ENCODE results near the gene GRK3.

The GRK3 gene

DNA sequence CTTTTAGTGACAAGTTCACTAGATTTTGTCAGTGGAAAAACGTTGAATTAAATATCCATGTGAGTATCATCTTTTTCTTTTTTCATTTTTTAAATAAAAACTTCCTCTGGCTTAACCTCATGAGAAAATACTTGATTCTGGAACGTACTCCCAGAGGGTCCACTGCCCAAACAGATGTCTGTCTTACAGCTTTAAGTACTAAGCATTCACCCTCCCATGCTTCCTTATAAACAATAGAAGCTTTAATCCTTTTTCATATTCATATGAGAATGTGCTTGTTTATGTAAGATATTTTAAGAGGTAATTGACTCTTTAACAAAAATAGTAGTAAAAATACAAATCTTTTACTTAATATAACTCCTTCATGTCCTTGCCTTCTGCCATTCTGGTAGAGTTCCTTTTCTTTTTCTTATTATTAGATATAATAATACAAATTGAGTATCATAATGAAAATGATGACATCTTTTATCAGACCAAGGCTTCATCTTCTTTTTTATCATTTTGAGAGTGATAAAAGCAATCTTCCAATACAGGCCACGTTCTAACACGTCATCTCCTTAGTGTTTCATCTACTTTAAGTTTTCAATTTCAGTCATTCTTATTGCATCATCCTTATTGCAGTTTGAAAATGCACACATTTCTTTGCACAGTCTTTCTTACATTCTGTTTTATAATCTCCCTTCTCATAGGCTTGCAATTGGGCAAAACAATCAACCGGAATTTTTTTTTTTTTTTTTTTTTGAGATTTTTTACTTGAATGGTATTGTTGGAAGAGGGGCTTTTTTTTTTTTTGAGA, 108.0 kb downstream of the GRK3 start:
- in situ Hi-C loops (cut with HindIII; ENCODE audit: low pct_ligation_motif_present, low pct_unique_long_range_greater_than_20kb, low sequenced_read_pairs) = no loop called here
- DNase-seq = no peak

DNA sequence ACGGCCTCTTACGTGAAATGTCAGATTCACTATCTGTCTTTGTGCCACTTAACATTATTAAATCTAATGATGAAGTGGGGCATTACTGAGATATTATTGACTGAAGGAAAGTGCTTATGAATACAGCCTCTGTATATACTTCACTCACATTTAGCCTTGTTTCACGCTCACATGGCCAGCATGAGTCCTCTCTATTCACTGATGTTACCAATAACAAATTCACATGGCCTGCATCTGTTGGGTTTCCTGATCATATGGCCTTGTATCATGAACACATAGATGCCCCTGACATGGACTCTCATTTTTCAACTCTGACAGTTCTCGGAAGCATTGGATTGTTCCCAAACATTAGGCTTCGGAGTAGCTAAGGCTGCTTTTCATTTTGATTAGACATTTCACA, 109.2 kb downstream of the GRK3 start:
- DNase-seq = no peak
- in situ Hi-C loops (cut with HindIII; ENCODE audit: low pct_ligation_motif_present, low pct_unique_long_range_greater_than_20kb, low sequenced_read_pairs) = no loop called here

DNA sequence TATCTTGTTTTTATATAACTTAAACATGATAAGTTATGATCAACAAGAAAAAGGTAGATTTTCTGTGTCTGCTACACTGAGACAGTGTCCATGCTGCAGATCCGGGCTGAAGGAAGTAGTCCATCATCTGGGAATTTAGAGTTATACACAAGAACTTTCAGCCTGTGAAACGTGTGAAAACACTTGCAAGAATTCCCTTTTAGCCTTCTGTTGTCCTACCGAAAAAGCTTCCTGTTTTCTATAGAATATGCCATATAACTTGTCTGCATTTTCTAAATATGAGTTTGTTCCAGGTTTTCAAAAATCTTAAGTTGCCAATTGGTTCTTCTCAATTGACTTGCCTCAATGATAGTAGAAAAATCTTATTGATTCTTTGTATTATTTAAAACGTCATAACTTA, 113.2 kb downstream of the GRK3 start:
- no peak for DNase-seq
- in situ Hi-C loops (cut with HindIII; ENCODE audit: low pct_ligation_motif_present, low pct_unique_long_range_greater_than_20kb, low sequenced_read_pairs) = no loop called here

DNA sequence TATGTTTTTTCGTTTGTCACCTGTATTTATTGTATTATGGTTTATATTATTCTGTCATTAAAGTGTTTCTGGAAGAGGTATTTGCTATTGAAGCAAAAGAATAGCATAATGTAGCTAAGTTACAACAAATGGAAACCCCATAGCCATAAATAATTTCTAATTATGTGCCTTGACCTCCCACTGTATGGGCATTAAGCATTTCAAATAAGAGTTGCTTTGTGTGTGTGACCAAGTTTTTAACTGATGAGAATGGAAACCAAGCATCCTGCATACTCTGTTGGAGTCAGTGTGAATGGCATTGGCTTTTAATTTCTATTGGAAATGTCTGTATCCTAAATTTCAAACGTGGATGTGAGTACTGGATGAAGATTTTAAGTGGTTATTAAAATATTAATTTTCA, 115.6 kb downstream of the GRK3 start:
- in situ Hi-C loops (cut with HindIII; ENCODE audit: low pct_ligation_motif_present, low pct_unique_long_range_greater_than_20kb, low sequenced_read_pairs) = no loop called here
- DNase-seq = no peak

DNA sequence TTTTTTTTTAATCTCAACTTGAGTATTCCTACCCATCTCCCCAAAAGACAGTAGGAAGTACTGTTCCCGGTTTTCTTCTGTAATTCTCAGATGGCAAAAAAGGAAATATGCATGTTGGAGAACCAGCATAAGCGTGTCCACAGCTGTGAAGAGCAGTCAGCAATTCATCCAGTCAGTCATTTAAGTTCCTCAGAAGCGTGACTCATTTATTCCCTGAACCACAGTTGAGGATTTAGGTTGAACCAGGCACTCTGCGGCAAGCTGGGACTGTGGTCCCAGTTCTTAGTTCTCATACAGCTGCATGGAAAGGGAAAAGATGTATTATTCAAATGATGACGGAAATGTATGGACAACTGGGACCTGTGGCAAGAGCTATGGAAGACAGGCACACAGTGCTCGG, 116.5 kb downstream of the GRK3 start:
- no peak for DNase-seq
- in situ Hi-C loops (cut with HindIII; ENCODE audit: low pct_ligation_motif_present, low pct_unique_long_range_greater_than_20kb, low sequenced_read_pairs) = no loop called here

DNA sequence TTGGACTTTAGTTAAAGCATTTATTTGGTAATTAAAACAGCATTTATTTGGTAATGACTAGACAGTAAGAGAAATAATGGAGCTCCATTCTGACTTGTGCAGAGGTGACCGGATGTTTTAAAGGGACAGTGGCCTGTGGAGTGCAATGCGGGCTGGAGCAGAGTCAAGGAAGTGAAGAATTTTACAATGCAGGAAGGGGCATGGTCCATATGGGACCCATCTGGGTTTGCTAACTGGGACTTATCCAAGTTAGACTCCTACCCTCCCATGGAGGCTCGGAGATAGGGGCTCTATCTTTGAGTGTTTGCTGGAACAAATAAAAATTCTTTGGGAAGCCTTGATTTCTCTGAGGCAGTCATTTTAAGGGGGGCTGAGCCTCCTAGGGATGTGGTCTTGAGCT, 117.6 kb downstream of the GRK3 start:
- in situ Hi-C loops (cut with HindIII; ENCODE audit: low pct_ligation_motif_present, low pct_unique_long_range_greater_than_20kb, low sequenced_read_pairs) = no loop called here
- no peak for DNase-seq

DNA sequence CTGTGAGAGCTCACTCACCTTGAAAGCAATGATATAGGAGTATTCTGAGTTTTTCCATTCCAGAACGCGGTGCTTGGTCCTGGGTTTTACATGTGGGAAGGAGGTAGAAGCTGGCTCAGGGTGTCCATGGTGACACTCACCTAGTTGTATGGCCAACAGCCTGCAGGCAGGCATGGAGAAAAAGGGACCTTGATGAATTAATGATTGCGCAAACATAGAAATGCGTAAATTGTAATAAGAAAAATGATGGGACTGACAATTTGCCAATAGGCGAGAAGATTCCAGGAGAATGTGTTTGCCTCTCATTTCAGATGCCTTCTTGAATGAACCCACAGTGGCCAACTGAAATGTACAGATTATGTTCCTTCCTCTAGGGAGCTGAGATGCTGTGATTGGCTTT, 124.2 kb downstream of the GRK3 start:
- in situ Hi-C loops (cut with HindIII; ENCODE audit: low pct_ligation_motif_present, low pct_unique_long_range_greater_than_20kb, low sequenced_read_pairs) = no loop called here
- no peak for DNase-seq

DNA sequence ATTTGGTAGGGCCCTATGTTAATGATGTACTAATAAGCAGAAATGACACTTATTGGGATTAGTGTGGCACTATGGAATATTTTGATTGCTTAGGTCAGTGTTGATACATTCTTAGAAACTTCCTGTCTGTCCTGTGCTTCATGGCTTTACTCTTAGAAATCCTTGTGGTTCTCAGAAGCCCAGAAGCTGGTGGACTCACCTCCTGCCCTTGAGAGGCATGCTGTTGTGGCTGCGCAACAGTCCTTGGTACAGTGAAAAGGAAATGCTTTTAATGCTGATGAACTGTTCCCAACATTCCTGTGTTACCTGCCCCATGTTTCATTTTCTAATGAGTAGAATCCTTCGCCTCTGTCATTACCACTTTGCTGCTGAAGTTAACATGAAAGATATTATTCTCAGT, 125.2 kb downstream of the GRK3 start:
- in situ Hi-C loops (cut with HindIII; ENCODE audit: low pct_ligation_motif_present, low pct_unique_long_range_greater_than_20kb, low sequenced_read_pairs) = no loop called here
- DNase-seq = no peak

DNA sequence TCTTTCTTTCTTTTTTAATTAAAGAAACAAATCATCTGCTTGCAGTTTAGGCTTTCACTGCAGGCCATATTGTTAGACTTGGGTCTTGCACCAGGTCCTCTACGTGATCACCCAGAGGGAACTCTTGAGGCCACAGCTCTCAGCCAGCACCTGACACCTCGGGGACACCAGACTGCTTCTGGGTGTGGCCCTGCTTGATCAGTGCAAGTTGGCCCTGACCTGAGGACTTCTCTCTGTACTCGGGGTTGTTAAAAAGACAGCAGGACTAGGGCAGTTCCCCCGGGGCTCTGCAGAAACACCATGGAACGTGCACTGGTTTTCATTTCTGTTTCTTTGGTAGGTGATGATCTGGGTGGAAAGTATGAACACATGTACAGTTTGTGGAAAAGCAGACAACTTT, 126.3 kb downstream of the GRK3 start:
- in situ Hi-C loops (cut with HindIII; ENCODE audit: low pct_ligation_motif_present, low pct_unique_long_range_greater_than_20kb, low sequenced_read_pairs) = no loop called here
- DNase-seq = no peak

DNA sequence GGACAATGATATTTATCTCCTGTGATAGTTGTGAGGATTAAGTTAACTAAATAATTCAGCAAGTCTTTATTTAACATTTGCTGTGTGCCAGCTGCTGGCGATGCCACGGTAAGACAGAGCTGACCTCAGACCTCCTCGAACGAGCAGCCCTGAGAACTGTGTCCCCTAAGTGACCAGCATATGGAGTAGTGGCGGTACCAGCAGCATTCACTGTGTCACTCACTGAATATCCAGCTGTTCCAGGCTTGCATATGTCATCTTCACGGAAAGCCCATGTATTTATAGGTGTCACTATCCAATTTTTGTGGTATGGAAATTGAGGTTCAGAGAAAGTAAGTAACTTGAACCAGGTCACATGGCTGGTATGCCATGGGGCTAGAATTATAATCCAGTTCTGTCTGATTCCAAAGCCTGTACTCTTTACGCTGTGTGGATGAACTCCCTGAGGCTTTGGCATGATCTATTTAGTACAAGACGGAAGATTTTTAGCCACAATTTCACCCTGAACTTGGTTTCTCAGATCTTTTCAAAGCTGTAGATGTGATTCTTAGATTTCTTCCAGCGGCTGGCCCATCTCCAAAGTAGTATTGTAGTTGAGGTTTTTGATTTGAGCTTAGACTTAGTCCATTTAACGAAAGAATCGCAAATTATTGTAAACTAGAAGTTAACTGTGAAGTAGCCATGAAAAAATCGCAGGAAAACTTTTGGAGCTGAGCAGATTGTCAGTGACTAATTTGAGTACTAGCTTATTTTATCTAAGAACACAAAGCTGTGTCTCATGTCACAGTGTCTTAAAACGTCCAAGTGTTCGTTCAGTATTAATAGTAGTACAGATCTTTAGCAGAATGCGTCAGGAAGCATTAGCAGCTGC, 128.2 kb downstream of the GRK3 start:
- in situ Hi-C loops (cut with HindIII; ENCODE audit: low pct_ligation_motif_present, low pct_unique_long_range_greater_than_20kb, low sequenced_read_pairs) = no loop called here
- DNase-seq = no peak

DNA sequence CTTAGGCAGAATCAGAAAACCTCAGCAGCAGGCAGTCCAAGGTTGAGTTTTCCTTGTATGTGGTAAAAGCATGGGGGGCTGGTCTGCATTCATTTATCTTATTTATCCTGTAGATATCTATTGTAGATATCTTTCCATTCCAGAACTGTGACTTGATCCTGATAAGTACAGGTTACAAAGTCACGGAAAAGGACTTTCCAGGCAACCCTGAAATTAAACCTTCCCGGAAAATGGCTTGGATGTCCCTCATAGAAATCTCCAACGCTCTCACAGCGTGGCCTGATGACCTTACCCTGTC, 128.7 kb downstream of the GRK3 start:
- in situ Hi-C loops (cut with HindIII; ENCODE audit: low pct_ligation_motif_present, low pct_unique_long_range_greater_than_20kb, low sequenced_read_pairs) = no loop called here
- DNase-seq = no peak

DNA sequence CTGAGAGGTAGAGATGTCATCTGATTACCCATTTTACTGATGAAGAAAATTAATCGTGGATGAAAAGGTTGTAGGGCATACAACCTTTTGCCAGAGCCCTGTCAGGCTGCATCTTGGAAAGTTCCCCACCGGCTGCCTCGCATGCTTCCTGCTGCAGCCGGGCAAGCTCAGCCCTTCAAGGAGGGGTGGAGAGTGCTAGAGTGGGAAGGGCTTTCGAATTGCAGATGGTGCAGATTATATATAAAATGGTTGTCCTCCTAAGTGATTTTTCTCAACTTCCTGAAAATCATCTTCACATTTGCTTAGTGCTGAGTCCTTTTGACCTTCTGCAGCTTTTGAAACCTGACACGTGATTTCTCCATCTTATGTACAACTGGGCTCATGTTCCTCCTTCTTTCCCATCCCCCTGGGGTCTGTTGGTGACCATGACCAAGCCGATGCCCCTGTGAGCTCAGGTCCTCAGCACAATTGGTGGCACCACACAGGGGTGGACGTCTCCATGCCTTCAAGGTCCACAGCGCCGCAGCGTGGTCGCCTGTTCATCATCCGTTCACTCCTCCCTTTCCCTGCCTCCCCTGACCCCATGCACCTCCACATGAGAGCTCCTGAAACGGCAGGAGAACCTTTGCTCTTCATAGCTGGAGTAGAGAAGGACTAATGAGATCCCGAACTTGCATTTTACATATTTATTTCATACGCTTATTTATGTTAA, 129.9 kb downstream of the GRK3 start:
- in situ Hi-C loops (cut with HindIII; ENCODE audit: low pct_ligation_motif_present, low pct_unique_long_range_greater_than_20kb, low sequenced_read_pairs) = no loop called here
- no peak for DNase-seq

DNA sequence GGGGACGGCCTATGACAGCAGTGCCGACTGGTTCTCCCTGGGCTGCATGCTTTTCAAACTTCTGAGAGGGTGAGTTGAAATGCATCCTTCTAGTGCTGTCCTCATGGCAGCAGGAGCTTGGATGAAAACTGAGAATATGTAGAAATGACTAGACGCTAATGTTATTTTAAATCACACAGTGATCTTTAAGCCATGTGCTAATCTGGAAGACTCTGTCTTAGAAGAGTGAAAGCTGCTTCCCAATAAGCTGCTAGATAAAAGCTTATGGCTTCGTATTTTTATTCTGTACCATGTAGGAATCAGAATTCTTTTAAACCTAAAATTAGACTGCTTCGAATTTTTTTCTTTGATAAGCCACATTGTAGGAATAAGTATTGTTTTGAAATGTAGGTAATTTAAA, 130.7 kb downstream of the GRK3 start:
- in situ Hi-C loops (cut with HindIII; ENCODE audit: low pct_ligation_motif_present, low pct_unique_long_range_greater_than_20kb, low sequenced_read_pairs) = no loop called here
- no peak for DNase-seq

DNA sequence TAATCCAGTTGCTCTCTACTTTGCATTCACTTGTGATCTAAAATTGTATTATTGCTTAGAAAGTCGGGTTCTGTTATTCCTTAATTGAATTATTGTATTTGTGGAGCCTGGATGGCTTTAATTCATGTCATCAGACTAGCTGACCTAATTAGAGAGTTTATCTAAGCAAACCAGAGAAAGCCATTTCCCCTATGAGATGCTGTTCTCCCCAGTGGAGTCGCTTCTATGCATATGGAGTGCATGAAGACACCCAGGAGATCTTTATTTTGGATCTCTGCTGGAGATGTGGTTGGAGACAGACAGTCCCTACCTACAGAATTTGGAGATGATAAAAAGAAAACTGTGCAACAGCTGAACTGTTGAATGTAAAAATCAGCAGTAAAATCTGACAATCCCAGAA, 132.3 kb downstream of the GRK3 start:
- in situ Hi-C loops (cut with HindIII; ENCODE audit: low pct_ligation_motif_present, low pct_unique_long_range_greater_than_20kb, low sequenced_read_pairs) = no loop called here
- DNase-seq = no peak

DNA sequence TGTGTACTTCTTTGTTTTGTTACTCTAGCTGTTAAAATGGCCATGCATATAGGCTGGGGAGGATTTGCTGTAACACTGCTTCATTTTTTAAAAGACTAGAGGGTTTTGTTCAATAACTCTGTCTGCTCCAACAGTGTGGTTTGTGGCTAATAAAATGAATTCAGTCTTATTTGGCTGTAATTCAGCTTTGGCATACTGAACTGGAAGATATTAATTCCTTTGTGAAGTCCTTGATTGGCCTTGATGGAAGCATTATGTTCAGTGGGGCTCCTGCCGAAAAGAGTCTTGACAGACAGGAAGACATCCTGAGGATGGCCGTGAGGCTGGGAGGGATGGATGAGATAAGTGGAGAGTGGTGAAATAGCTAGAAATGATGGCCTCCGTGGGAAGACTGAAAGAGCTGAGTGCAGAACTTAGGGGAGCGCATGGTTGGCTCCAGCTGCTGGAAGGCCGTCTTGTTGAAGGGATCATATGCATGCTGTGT, 132.7 kb downstream of the GRK3 start:
- DNase-seq = no peak
- in situ Hi-C loops (cut with HindIII; ENCODE audit: low pct_ligation_motif_present, low pct_unique_long_range_greater_than_20kb, low sequenced_read_pairs) = no loop called here

DNA sequence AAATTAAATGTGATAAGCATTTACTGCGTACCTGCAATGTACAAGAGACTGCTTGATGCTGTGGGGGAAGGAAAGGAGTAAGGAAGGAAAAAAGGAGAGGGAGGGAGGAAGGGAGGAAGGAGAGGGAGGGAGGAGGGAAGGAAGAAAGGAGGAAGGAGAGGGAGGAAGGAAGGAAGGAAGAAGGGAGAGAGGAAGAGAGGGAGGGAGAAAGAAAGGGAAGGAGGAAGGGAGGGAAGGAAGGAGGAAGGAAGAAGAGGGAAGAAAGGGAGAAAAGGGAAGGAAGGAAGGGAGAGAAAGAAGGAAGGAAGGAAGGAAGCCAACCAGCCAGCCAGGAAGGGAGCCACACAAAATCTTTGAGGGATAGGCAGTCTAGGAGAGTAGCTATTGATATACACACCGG, 133.5 kb downstream of the GRK3 start:
- DNase-seq = no peak
- in situ Hi-C loops (cut with HindIII; ENCODE audit: low pct_ligation_motif_present, low pct_unique_long_range_greater_than_20kb, low sequenced_read_pairs) = no loop called here

DNA sequence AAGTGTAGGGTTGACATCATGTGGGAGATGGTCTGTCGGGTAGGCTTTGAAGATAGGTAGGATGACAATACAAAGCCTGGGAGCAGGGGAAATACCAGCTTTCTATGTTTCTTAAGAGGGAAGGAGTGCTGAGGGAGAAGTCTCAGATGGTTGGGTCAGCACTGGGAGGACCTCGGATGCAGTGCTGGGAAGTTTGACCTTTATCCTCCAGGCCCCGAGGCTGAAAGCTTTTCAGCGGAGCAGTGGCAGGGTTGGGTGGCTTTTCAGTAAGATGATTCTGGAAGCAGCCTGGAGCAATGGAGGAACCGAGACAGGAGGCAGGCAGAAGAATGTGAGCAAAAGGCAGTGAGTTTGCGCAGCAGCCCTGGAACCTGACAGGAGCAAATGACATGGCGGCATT, 134.0 kb downstream of the GRK3 start:
- no peak for DNase-seq
- in situ Hi-C loops (cut with HindIII; ENCODE audit: low pct_ligation_motif_present, low pct_unique_long_range_greater_than_20kb, low sequenced_read_pairs) = no loop called here

DNA sequence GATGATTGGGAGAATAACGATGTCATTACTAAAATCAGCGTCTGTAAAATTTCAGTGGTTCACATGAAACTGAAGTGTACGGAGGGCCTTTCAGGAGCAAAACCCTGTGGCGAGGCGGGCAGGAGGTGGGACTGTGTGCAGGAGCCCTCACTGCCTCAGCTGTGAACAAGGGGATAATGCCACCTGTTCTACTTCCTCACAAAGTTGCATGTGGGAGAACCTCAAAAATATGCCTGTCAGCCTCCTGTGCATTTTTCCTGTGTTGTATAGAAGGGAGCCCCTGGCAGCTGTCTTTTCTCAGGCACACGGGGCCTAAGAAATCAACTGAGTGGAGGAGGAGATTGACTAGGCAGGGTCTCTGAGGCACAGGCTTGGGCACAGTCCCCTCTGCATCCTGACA, 134.5 kb downstream of the GRK3 start:
- DNase-seq = no peak
- in situ Hi-C loops (cut with HindIII; ENCODE audit: low pct_ligation_motif_present, low pct_unique_long_range_greater_than_20kb, low sequenced_read_pairs) = no loop called here

DNA sequence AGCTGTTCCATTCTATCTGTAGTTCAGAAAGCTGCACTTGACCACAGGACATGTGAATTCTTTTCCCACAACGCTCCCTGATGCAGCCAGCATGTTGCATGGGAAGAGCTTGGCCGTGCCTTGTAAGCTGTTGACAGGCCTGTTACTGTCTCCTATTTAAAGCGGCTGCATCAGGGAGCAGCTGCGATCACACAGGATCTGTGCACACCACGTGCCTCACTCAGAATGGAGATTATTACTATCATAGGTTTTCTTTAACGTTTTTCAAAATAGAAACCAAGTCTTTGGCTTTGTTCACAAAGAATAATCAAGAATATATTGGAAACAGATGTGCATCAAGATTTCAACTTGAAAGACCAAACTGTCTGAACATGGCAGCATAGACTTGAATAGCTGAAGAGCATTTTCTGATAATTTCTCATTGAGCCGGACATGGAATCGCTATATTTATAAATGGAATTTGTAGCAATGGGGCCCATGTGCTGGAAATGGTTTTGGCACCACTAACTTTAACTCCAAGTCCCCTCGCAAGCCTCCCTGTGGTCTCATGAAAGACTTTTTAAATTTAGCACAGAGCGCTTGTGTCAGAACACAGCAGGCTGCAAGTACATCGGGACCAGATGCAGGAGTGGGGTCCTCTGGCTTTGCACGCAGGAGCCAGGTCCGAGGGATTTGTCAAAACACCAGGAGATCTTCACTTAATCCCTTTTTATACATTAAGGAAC, 136.7 kb downstream of the GRK3 start:
- no peak for DNase-seq
- in situ Hi-C loops (cut with HindIII; ENCODE audit: low pct_ligation_motif_present, low pct_unique_long_range_greater_than_20kb, low sequenced_read_pairs) = no loop called here

Measured in ACHN (cell line).